Stimulated activated CD4-positive, alpha-beta T cell treated with anti-CD3 and anti-CD28 coated beads, Interleukin-2, amount 100 ng/mL, for 48 hours (primary cell): ENCODE results near the gene KIAA1217.
"Not testable (repeated sequence)": the region's sequence is repeated elsewhere in the genome, so short reads cannot be mapped to it uniquely, and the experiment has no call there.

ENCODE experiments used
- DNase-seq, 2 donors: peaks; one replicate each; pipeline ENCODE4 v3.0.0-alpha.2; 2020

Gene KIAA1217

GRCh38 chr10:24477915-24478314 lies 269.0 kb downstream of the KIAA1217 start:
- no peak for DNase-seq

DNA sequence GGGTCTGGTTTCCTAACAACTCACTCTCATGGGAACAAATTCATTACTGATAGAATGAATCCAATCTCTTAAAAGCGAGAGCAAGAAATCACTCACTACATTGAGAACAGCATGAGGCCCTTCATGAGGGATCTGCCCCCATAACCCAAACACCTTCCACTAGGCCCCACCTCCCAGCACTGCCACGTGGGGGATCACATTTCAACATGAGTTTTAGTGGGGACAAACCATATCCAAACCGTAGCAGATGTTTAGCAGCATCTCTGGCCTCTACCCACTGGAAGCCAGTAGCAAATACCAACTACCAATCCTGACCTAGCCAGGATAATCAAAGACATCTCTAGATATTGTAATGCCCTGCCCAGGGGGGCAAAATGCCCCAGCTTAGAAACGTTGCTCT lies 270.9 kb downstream of the KIAA1217 start:
- no peak for DNase-seq

- no peak for DNase-seq
These were observed 271.5 kb downstream of the KIAA1217 start for GRCh38 chr10:24480447-24480846.

GRCh38 chr10:24481241-24481640 lies 272.3 kb downstream of the KIAA1217 start:
- no peak for DNase-seq

DNA sequence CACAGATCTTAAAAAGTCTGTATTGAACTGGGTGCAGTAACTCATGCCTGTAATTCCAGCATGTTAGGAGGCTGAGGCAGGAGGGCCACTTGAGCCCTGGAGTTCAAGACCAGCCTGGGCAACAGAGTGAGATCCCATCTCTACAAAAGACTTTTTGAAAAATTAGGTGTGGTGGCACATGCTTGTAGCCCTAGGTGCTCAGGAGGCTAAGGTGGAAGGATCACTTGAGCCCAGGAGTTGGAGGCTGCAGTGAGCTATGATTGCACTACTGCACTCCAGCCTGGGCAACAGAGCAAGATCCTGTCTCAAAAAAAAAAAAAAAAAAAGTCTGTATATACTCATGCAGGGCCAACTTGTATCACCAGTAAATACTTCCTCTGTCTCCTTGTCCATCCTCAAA lies 273.8 kb downstream of the KIAA1217 start:
- not testable (repeated sequence) for DNase-seq

DNA sequence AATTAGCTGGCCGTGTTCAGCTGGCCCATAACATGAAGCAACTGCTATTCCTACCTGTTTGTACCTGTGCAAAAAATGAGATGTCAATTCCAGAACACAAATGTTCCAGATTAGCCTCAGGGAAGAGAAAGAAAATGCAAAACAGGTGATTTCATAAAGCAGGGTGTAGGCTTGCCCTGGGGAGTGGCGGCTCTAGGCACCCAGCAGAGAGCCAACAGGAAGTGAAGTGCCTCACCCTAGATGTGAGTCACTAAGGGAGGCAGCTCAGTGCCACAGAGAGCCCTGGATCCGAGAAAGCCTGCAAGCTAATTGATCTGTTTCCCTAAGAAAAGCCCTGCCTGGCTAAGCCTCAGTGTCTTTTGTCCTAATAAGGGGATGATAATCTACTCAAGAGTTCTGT lies 274.8 kb downstream of the KIAA1217 start:
- peak in 1 of 2 donors; percentile 4 for DNase-seq

DNA sequence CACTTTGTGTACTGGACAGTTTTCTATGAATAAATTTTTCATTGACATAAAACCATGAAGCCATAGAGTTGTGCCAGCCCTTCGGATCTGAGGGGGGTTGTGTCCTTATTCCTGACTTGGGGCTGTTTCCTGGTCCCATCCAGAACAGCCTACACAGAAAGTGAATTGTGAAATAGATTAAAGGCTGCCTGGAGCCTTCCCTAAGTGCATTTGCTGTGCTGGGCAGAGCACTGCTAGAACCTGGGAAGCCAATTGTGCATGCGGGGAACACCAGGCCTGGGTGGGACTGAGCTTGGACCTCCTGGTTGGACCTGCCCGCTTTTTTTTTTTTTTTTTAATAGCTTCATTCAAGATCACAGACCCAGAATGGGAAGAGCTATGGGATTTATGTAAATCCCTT lies 275.8 kb downstream of the KIAA1217 start:
- no peak for DNase-seq

DNA sequence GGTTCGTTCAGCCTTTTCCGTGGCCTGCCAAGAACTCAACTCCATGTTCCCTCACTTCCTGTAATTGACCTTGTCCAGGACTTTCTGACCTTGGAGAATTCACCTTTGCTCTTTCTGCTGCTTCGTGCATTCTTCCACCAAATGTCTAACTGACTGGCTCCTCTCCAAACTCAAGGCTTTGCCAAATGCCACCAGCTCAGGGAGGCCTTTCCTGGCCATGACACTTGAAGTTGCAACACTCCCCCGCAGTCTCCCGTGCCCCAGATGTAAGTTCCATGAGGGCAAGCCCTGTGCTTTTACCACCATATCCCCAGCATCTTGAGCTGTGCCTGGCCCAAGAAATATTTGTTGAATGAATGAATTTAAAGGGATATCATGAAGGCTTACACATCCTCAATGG lies 276.4 kb downstream of the KIAA1217 start:
- DNase-seq: no peak

GRCh38 chr10:24488631-24489030 lies 279.7 kb downstream of the KIAA1217 start:
- no peak for DNase-seq

GRCh38 chr10:24493165-24493564 lies 284.2 kb downstream of the KIAA1217 start:
- DNase-seq: no peak

DNA sequence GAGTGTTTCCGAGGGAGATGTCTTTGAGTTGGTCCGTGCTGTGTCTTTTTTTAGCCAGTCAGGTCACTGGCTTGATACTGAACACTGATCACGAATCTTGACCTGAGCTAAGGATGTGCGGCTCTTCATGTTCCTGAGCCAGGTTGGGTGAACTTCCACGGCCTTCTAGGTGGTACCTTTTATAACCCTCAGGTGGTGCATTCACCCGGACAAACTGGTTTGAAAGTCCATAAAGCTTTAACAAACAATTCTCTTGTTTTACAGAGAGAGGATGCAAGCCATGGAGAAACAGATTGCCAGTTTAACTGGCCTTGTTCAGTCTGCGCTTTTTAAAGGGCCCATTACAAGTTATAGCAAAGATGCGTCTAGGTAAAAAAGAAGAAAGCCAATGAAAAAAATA lies 285.3 kb downstream of the KIAA1217 start:
- no peak for DNase-seq

- DNase-seq: no peak
These were observed 285.8 kb downstream of the KIAA1217 start for GRCh38 chr10:24494777-24495176.

DNA sequence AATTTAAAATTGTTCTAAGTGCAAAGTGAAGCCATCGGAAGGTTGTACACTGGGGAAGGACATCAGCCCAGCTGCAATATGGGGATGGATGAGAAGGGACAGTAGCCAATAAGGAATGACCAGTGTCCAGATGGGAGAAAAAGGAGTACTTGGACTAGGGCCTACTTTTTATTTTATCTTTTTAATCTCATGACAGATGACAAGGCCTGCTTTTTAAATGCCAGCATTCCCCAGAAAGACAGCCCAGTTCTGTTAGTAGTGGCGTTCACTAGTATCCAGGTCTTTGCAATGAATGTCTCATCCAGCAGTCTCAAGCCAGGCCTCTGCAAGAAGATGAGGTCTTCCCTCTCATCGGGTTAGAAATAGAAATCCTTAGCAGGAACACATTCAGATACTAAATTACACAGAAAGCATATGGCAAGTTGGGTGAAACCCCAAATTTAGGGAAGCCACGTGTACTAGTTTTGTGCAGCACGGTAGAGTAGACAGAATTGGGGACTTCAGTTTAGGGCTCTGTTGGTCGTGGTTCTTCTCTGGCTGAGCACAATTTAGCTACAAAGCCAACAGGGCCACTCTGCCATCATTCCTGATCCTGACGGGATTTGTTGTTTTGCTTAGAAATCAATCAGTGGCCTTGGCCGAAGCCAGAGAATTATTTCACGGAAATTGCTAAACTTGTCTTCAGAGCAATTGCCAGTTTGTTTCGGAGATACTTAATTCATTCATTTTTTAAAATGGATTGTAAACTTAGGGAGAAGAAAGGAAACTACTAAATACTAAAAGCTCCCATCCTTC lies 286.9 kb downstream of the KIAA1217 start:
- DNase-seq: no peak

- DNase-seq: no peak
These were observed 288.0 kb downstream of the KIAA1217 start for GRCh38 chr10:24496906-24497305.

- DNase-seq: no peak
These were observed 292.2 kb downstream of the KIAA1217 start for GRCh38 chr10:24501056-24501711.

GRCh38 chr10:24502006-24502405 lies 293.1 kb downstream of the KIAA1217 start:
- DNase-seq: no peak

GRCh38 chr10:24502801-24503460 lies 294.0 kb downstream of the KIAA1217 start:
- no peak for DNase-seq

DNA sequence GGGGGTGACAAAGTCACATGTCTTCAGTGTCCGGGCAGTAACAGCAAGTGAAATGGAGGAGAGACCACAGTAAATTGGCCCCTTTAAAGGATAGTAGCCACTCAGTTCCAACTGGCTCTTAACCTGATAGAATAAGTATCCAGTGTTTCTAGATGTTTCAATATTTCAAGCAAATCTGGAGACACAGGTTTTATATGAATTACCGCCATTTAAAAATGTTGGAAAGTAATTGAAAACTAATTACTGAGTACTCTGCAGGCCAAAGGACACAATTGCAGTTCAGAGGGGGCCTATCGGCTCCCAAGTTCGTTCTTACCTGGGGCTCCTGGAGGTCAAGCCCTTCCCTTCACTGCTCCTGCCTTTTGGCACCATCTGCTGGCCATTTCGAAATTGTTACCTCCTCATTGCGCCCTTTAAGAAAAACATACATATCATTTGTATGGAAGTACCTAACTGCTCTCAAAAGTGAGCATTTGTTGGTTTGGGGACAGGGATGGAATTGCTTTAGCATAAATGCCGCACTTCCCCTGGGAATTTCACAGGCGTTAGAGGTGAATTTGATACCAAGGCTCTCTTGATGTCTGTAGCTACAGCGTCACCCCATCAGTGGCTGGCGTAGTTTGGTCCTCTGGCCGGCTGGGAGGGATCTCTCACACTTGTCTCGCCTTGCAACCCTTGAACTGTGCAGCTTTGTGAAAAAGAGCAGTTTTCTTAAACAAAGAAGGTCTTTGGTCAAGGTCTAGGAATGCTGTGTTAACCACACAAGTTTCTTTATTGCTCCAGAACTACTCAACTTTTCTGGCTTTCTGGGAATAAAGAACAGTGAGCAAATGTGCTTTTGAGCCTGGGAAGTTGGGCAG lies 294.8 kb downstream of the KIAA1217 start:
- DNase-seq: peak; percentile 20 to 29

DNA sequence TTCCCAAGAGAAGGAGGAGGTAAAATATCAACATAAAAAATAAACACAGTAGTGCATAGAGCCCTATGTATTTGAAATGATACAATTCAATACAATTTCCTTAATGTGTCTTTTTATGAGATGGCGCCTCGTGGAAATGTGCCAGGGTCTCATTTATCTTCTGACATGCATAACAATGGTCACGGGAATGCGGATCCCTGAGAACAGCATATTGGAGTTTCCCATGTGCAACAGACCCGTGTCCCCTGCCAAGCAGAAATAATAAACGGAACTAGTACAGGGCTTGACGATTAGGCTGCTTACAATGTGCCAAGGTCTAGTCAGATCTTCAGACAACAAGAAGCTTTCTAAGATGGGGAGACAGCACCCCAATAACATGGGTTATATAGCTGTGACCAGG lies 296.8 kb downstream of the KIAA1217 start:
- DNase-seq: no peak

DNA sequence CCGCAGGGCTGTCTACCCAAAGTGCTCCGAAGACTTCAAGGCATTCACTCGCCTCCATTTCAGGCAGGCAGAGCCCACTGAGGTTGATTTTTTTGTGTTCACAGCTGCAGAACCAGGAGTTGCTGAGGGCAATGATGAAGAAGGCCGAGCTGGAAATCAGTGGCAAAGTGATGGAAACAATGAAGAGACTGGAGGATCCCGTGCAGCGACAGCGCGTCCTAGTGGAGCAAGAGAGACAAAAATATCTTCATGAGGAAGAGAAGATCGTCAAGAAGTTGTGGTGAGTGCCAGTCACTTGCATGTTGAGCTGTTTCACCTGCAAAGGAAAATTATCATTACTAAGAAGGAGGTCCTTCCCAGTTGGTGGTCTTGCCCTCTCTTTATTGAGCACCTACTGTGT lies 304.2 kb downstream of the KIAA1217 start:
- no peak for DNase-seq

- DNase-seq: no peak
These were observed 306.5 kb downstream of the KIAA1217 start for GRCh38 chr10:24515481-24515880.

DNA sequence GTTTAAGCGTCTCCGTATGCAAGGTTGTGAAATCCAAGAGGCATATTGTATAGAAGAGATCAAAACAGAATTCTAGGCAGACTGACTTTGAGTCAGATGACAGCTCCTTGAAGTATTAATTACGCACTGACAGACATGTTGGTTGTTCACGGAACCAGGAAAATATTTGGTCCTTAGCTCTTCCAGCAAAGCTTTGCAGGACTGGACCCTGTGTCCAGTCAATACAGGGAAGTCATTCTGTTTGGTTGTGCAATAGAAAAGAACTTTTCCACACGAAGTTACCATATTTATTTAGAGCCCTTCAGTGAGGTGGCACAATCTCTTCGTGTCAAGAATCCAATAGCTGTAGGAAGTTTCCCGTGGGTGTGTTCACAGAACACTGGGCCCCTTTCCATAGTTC lies 309.5 kb downstream of the KIAA1217 start:
- no peak for DNase-seq

DNA sequence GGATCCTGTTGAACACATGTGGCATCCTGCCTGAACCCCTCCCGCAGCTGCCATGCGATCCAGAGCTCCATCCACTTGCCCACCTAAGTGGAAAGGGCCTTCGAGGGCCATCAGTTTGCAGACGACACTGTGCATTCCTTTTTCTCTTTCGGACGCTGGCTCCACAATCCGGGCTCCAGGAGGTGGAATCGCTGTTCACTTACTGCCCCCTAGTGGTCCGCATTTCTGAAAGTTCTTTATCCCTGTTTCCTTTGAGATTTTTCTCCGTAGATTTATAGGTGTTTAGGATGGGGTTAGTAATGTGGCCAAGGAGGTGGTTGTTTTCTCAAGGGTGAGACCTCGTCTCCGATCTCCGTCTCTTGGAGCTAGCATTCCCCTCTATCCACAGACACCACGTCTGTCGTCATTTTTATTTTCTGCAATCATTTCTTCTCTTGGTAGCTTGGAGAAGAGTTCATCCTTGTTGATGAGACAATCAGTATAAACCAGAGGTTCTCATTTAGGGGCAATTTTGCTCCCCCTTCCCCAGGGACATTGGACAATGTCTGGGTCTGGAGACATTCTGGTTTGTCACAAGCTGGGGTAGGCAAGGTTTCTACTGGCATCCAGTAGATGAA lies 310.2 kb downstream of the KIAA1217 start:
- DNase-seq: peak; percentile 56 to 60
